Hepatocyte (in vitro differentiated cells): ENCODE results near the gene ANKRD22. TPM values are rescaled to one million over a fixed set of nuclear protein-coding genes. Genes with fewer than 3 reads are reported as not detected.

Experiments
- DNase-seq: peaks from one replicate; pipeline ENCODE4 v3.0.0-alpha.2; 2016; ENCODE audit warnings: low spot score
- H2AFZ ChIP-seq: fragments of 200-600 bp; sonication (generic); 2 replicates; pipeline ENCODE4 v1.6.0; 2016; ENCODE audit warnings: antibody characterized with exemption, mild to moderate bottlenecking
- H3K27ac ChIP-seq: fragments of 200-600 bp; sonication (generic); 2 replicates; pipeline ENCODE4 v1.5.1; 2016; ENCODE audit warnings: mild to moderate bottlenecking
- H3K27me3 ChIP-seq: fragments of 200-600 bp; sonication (generic); 2 replicates; pipeline ENCODE4 v1.6.1; 2016
- H3K36me3 ChIP-seq: fragments of 200-600 bp; sonication (generic); replicated peaks from 2 replicates; pipeline ENCODE4 v1.5.1; 2016; ENCODE audit warnings: low read depth; ENCODE audit not compliant: insufficient read depth
- H3K4me1 ChIP-seq: fragments of 200-600 bp; sonication (generic); 2 replicates; pipeline ENCODE4 v1.5.1; 2016; ENCODE audit warnings: mild to moderate bottlenecking, moderate library complexity; ENCODE audit not compliant: insufficient read depth
- H3K4me2 ChIP-seq: fragments of 200-600 bp; sonication (generic); 2 replicates; pipeline ENCODE4 v1.6.0; 2016
- H3K4me3 ChIP-seq: fragments of 200-600 bp; sonication (generic); 2 replicates; pipeline ENCODE4 v1.5.1; 2016; ENCODE audit warnings: mild to moderate bottlenecking
- H3K79me2 ChIP-seq: fragments of 200-600 bp; sonication (generic); 2 replicates; pipeline ENCODE4 v1.6.0; 2017; ENCODE audit warnings: mild to moderate bottlenecking
- H3K9me2 ChIP-seq: fragments of 200-600 bp; sonication (generic); replicated peaks from 2 replicates; pipeline ENCODE4 v1.6.0; 2017; ENCODE audit warnings: mild to moderate bottlenecking; ENCODE audit not compliant: insufficient read depth
- H3K9me3 ChIP-seq: fragments of 200-600 bp; sonication (generic); 2 replicates; pipeline ENCODE4 v1.5.1; 2016; ENCODE audit warnings: low read depth, mild to moderate bottlenecking
- H4K20me1 ChIP-seq: fragments of 200-600 bp; sonication (generic); 2 replicates; pipeline ENCODE4 v1.6.0; 2016; ENCODE audit warnings: mild to moderate bottlenecking; ENCODE audit not compliant: insufficient read depth, poor library complexity, severe bottlenecking
- CTCF ChIP-seq: fragments of 200-600 bp; sonication (generic); IDR thresholded peaks from 2 replicates; pipeline ENCODE4 v1.5.1; 2016; ENCODE audit warnings: antibody characterized with exemption, mild to moderate bottlenecking; ENCODE audit not compliant: poor library complexity
- EZH2 ChIP-seq: fragments of 200-600 bp; sonication (generic); IDR thresholded peaks from 2 replicates; pipeline ENCODE4 v1.6.1; 2016; ENCODE audit warnings: antibody characterized with exemption, mild to moderate bottlenecking, borderline replicate concordance
- EZH2phosphoT487 ChIP-seq: fragments of 200-600 bp; sonication (generic); IDR thresholded peaks from one replicate; pipeline ENCODE4 v1.6.1; 2018; ENCODE audit warnings: antibody characterized with exemption, mild to moderate bottlenecking, low read depth, moderate library complexity; ENCODE audit not compliant: unreplicated experiment, severe bottlenecking
- WGBS: methylation state at CpG from one replicate; pipeline ENCODE4 v1.1.6; 2016; ENCODE audit warnings: low lambda C conversion rate; ENCODE audit errors: missing lambda C conversion rate; 5-methylcytosine and 5-hydroxymethylcytosine counted together
- polyA plus RNA-seq: library from polyadenylated mRNA; unstranded; fragments of >200 nt; fragmentation: Nextera tagmentation; extraction: Ambion mirVana; gene quantifications from 2 replicates; pipeline ENCODE4 v1.2.1, GENCODE V29; 2016
- total RNA-seq: library from RNA; depleted of rRNA; stranded (reverse); fragments of >200 nt; gene quantifications from 2 replicates; pipeline ENCODE4 v1.2.3, GENCODE V29; 2014

The ANKRD22 gene
- total and polyA plus RNA-seq, 2 experiments from 2014 or later, result 2.1 to 2.7 TPM

GRCh38 chr10:88830643-88831268, 20.9 kb downstream of the ANKRD22 start:
- no peaks in the 10 kb centered on the region for H4K20me1 ChIP-seq
- H3K4me1 ChIP-seq, result no peaks in the 10 kb centered on the region
- no peaks in the 10 kb centered on the region for H3K79me2 ChIP-seq
- H3K36me3 ChIP-seq, result no peaks in the 10 kb centered on the region
- TF ChIP-seq EZH2, result no peak
- TF ChIP-seq EZH2phosphoT487, result no peak
- no peak for TF ChIP-seq CTCF
- H2AFZ ChIP-seq, result no peak overlapping the region
- no peaks in the 10 kb centered on the region for H3K9me3 ChIP-seq
- no peaks in the 10 kb centered on the region for H3K9me2 ChIP-seq
- H3K27me3 ChIP-seq, result no peaks in the 10 kb centered on the region
- DNase-seq, result no peak
- WGBS, result 69% methylated on average over 9 of the region's 9 CpGs
- no peak overlapping the region for H3K4me3 ChIP-seq
- H3K4me2 ChIP-seq, result no peak overlapping the region
- H3K27ac ChIP-seq, result no peak overlapping the region

GRCh38 chr10:88828310-88828709, 23.3 kb downstream of the ANKRD22 start:
- H3K4me1 ChIP-seq, result no peaks in the 10 kb centered on the region
- no peak for DNase-seq
- H3K4me3 ChIP-seq, result no peak overlapping the region
- no peaks in the 10 kb centered on the region for H3K36me3 ChIP-seq
- H3K27me3 ChIP-seq, result no peaks in the 10 kb centered on the region
- no peaks in the 10 kb centered on the region for H4K20me1 ChIP-seq
- no peaks in the 10 kb centered on the region for H3K9me3 ChIP-seq
- no peaks in the 10 kb centered on the region for H3K79me2 ChIP-seq
- no peak overlapping the region for H3K27ac ChIP-seq
- 67% methylated on average over 1 of the region's 1 CpG for WGBS
- no peak overlapping the region for H2AFZ ChIP-seq
- no peak overlapping the region for H3K4me2 ChIP-seq
- no peaks in the 10 kb centered on the region for H3K9me2 ChIP-seq
- TF ChIP-seq EZH2phosphoT487 (no peak), EZH2 (no peak), CTCF (no peak)

- WGBS, result 96% methylated on average over 2 of the region's 2 CpGs
- Histone ChIP-seq H3K4me2 (no peak overlapping the region), H2AFZ (no peak overlapping the region), H3K9me2 (no peaks in the 10 kb centered on the region), H3K79me2 (no peaks in the 10 kb centered on the region), H3K36me3 (no peaks in the 10 kb centered on the region), H3K27ac (no peak overlapping the region), H3K4me3 (no peak overlapping the region), H3K4me1 (no peaks in the 10 kb centered on the region), H3K9me3 (no peaks in the 10 kb centered on the region), H3K27me3 (no peaks in the 10 kb centered on the region), H4K20me1 (no peaks in the 10 kb centered on the region)
- DNase-seq, result no peak
- no peak for TF ChIP-seq EZH2
- no peak for TF ChIP-seq CTCF
- TF ChIP-seq EZH2phosphoT487, result no peak
These were observed 24.0 kb downstream of the ANKRD22 start for GRCh38 chr10:88827671-88828070.

- Histone ChIP-seq H4K20me1 (no peaks in the 10 kb centered on the region), H3K4me1 (no peaks in the 10 kb centered on the region), H3K4me3 (no peak overlapping the region), H3K36me3 (no peaks in the 10 kb centered on the region), H3K9me2 (no peaks in the 10 kb centered on the region), H3K79me2 (no peaks in the 10 kb centered on the region), H3K4me2 (no peak overlapping the region), H3K27ac (no peak overlapping the region), H2AFZ (no peak overlapping the region), H3K9me3 (no peaks in the 10 kb centered on the region), H3K27me3 (no peaks in the 10 kb centered on the region)
- 80% methylated on average over 4 of the region's 4 CpGs for WGBS
- TF ChIP-seq CTCF (no peak), EZH2phosphoT487 (no peak), EZH2 (no peak)
- no peak for DNase-seq
These were observed 25.3 kb downstream of the ANKRD22 start for GRCh38 chr10:88826388-88826787.
